ENCODE data around the gene TCTN1.
"Not testable (repeated sequence)": the region's sequence is repeated elsewhere in the genome, so short reads cannot be mapped to it uniquely, and the experiment has no call there.

TCTN1 gene

DNA sequence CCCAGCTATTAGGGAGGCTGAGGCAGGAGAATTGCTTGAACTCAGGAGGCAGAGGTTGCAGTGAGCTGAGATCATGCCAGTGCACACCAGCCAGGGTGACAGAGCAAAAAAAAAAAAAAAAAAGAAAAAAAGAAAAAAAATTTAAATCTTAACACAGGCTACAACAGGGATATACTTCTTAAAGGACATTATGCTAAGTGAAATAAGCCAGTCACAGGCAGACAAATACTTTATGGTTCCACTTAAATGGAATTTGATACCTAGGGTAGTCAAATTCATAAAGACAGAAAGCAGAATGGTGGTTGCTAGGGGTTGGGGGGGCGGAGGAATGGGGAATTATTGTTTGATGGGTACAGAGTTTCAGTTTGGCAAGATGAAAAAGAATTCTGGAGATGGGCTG lies 16.0 kb upstream of the TCTN1 start:
- no peaks in the 10 kb centered on the region for H3K36me3 Mint-ChIP-seq
- peaks cover 16 to 24% of the 10 kb centered on the region in 2 donors for H3K4me1 Mint-ChIP-seq
- no peak overlapping the region for H3K4me3 Mint-ChIP-seq
- no peak for ATAC-seq (replicated peaks)
- H3K27ac Mint-ChIP-seq = no peak overlapping the region
- no peaks in the 10 kb centered on the region for H3K9me3 Mint-ChIP-seq
- no peaks in the 10 kb centered on the region for H3K27me3 Mint-ChIP-seq
- DNase-seq = no peak

DNA sequence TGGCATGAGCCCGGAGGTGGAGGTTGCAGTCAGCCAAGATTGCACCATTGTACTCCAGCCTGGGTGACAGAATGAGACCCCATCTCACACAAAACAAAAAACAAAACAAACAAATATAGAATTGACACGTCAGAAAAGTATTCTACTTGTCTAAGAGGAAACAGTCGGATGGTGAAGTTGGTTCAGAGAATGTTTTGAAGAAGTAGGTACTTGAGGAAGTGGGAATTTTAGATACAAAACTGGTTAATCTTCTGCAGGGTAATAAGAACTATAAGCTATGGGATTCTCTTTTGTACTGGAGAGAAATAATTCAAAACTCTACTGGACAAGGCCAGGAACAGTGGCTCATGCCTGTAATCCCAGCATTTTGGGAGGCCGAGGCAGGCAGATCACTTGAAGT lies 14.6 kb upstream of the TCTN1 start:
- H3K27ac Mint-ChIP-seq = peak overlapping the region; percentile 86
- peaks cover 20 to 34% of the 10 kb centered on the region in 2 donors for H3K4me1 Mint-ChIP-seq
- H3K9me3 Mint-ChIP-seq = peaks cover 0 to 1% of the 10 kb centered on the region in 2 donors
- peak overlapping the region; percentile 30 to 31 for H3K4me3 Mint-ChIP-seq
- no peaks in the 10 kb centered on the region for H3K27me3 Mint-ChIP-seq
- H3K36me3 Mint-ChIP-seq = peaks cover 3 to 4% of the 10 kb centered on the region in 2 donors
- DNase-seq (no peak), ATAC-seq (replicated peaks) (peak; percentile 24 to 44)

GRCh38 chr12:110600254-110600653 lies 13.7 kb upstream of the TCTN1 start:
- ATAC-seq (replicated peaks) (peak in 1 of 2 donors; percentile 33), DNase-seq (no peak)
- peaks cover 26 to 42% of the 10 kb centered on the region in 2 donors for H3K4me1 Mint-ChIP-seq
- H3K27me3 Mint-ChIP-seq = no peaks in the 10 kb centered on the region
- H3K36me3 Mint-ChIP-seq = peaks cover 3 to 4% of the 10 kb centered on the region in 2 donors
- no peak overlapping the region for H3K4me3 Mint-ChIP-seq
- peaks cover 0 to 1% of the 10 kb centered on the region in 2 donors for H3K9me3 Mint-ChIP-seq
- H3K27ac Mint-ChIP-seq = peak overlapping the region; percentile 62

GRCh38 chr12:110602085-110602814 lies 11.7 kb upstream of the TCTN1 start:
- ATAC-seq (replicated peaks) (peak; percentile 48 to 56), DNase-seq (peak; percentile 35)
- Mint-ChIP-seq H3K27ac (peak overlapping the region; percentile 56), H3K4me1 (peaks cover 29 to 53% of the 10 kb centered on the region in 2 donors)
- not testable (repeated sequence) for H3K27me3 Mint-ChIP-seq, H3K36me3 Mint-ChIP-seq, H3K9me3 Mint-ChIP-seq, H3K4me3 Mint-ChIP-seq

DNA sequence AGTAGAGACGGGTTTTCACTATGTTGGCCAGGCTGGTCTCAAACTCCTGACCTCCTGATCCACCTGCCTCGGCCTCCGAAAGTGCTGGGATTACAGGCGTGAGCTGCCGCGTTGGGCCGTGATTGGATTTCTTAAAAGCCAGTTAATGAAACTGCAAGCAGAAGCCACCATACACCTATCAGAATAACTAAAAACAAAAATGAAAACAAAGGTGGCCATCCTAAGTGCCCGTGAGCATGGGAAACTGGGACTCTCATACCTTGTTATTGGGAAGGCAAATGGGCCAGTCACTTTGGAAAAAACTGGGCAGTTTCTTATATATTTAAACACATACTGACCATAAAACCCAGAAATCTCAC lies 7.7 kb upstream of the TCTN1 start:
- ATAC-seq (replicated peaks) = no peak

DNA sequence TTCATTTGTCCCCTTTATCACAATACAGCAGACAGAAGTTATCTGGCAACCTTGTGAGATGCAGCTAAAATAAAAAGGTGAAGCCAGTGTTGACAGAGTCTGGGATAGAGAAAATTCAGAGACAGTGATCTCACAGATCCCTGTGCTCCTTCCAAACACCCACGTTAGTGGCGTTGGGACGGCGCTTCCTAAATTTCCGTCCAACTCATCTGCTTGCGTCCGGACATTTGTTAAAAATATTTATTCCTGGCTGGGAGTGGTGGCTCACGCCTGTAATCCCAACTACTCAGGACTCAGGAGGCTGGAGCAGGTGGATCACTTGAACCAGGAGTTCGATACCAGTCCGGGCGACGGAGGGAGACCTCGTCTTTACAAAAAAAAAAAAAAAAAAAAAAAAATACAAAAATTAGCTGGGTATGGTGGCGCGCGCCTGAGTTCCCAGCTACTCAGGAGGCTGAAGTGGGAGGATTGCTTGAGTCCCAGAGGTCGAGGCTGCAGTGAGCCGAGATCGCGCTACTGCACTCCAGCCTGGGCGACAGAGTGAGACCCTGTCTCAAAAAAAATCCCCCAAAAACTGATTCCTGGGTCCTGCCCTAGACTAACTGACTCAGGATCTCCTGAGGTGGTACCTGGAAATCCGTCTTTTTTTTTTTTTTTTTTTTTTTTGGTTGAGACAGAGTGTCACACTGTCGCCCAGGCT lies 708 bp upstream of the TCTN1 start:
- Mint-ChIP-seq H3K9me3 (no peaks in the 10 kb centered on the region), H3K36me3 (peaks cover 6 to 10% of the 10 kb centered on the region in 2 donors), H3K27ac (peak overlapping the region; percentile 96), H3K4me1 (peaks cover 17 to 82% of the 10 kb centered on the region in 2 donors), H3K27me3 (no peaks in the 10 kb centered on the region), H3K4me3 (peak overlapping the region; percentile 83 to 92)
- no peak for DNase-seq
- ATAC-seq (replicated peaks) = peak in 1 of 2 donors; percentile 0

More for the DNA sequence above, 7.7 kb upstream of the TCTN1 start:
- Mint-ChIP-seq H3K36me3 (peaks cover 3 to 4% of the 10 kb centered on the region in 2 donors), H3K27ac (peak overlapping the region; percentile 82), H3K4me3 (peak overlapping the region; percentile 77 to 79), H3K27me3 (no peaks in the 10 kb centered on the region), H3K9me3 (peaks cover 0 to 1% of the 10 kb centered on the region in 2 donors), H3K4me1 (peaks cover 23 to 71% of the 10 kb centered on the region in 2 donors)
- DNase-seq = no peak

GRCh38 chr12:110615171-110615570 lies 1.2 kb downstream of the TCTN1 start:
- ATAC-seq (replicated peaks) = peak in 1 of 2 donors; percentile 26
- Mint-ChIP-seq H3K4me3 (peak overlapping the region; percentile 57 to 71), H3K36me3 (peaks cover 6 to 10% of the 10 kb centered on the region in 2 donors), H3K4me1 (peaks cover 22 to 78% of the 10 kb centered on the region in 2 donors), H3K27me3 (no peaks in the 10 kb centered on the region), H3K9me3 (no peaks in the 10 kb centered on the region), H3K27ac (peak overlapping the region; percentile 96)
- DNase-seq = no peak

- H3K36me3 Mint-ChIP-seq = peaks cover 6 to 10% of the 10 kb centered on the region in 2 donors
- no peak for DNase-seq
- peaks cover 19 to 75% of the 10 kb centered on the region in 2 donors for H3K4me1 Mint-ChIP-seq
- H3K27me3 Mint-ChIP-seq = no peaks in the 10 kb centered on the region
- H3K4me3 Mint-ChIP-seq = no peak overlapping the region
- no peak for ATAC-seq (replicated peaks)
- H3K9me3 Mint-ChIP-seq = no peaks in the 10 kb centered on the region
- peak overlapping the region; percentile 84 for H3K27ac Mint-ChIP-seq
Measured at GRCh38 chr12:110616471-110617115, 2.7 kb downstream of the TCTN1 start.

- peaks cover 30 to 90% of the 10 kb centered on the region in 2 donors for H3K4me1 Mint-ChIP-seq
- H3K27ac Mint-ChIP-seq = peak overlapping the region; percentile 96
- ATAC-seq (replicated peaks) (peak; percentile 87 to 91), DNase-seq (peak; percentile 68)
- peaks cover 11 to 17% of the 10 kb centered on the region in 2 donors for H3K36me3 Mint-ChIP-seq
- peaks cover 0 to 2% of the 10 kb centered on the region in 2 donors for H3K9me3 Mint-ChIP-seq
- H3K4me3 Mint-ChIP-seq = peak overlapping the region; percentile 71 to 72
- no peaks in the 10 kb centered on the region for H3K27me3 Mint-ChIP-seq
Measured at GRCh38 chr12:110619534-110619953, 5.6 kb downstream of the TCTN1 start.

- Mint-ChIP-seq H3K4me3 (no peak overlapping the region), H3K36me3 (peaks cover 7 to 16% of the 10 kb centered on the region in 2 donors), H3K4me1 (peaks cover 24 to 81% of the 10 kb centered on the region in 2 donors), H3K27ac (peak overlapping the region; percentile 48), H3K9me3 (peaks cover 2 to 3% of the 10 kb centered on the region in 2 donors), H3K27me3 (no peaks in the 10 kb centered on the region)
- no peak for ATAC-seq (replicated peaks)
- no peak for DNase-seq
Measured at GRCh38 chr12:110622582-110622981, 8.7 kb downstream of the TCTN1 start.

DNA sequence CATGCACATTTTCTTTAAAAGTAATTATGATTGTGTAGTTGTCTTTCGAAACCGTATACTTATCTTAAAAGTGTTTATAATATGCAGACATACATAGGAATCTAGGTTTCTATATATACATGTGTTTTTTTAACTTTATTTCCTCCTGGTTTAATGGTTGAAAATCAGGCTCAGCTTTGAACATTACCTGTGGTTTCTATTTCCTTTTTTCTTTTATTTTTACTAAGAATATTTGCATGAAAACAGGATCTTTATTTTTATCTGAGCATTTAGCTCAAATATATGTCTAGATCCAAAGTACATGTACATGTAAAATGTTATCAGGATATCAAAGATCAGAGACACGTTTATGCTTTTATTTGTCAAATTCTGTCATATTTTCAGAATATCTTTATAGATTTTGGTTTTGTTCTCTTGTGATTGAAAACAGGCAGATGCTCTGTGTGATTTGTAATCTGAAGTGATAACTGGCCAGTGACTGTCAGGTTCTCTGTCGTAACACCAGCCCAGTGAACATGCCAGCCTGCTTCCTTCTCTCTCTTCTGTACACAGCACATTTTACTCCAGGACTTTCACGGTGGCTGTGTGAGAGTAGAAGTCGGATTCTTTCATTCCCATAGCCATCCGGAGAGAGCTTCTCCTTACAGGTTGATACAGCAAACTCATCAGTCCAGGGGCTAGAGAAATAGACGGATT lies 13.7 kb downstream of the TCTN1 start:
- Mint-ChIP-seq H3K27me3 (no peaks in the 10 kb centered on the region), H3K27ac (peak overlapping the region; percentile 93), H3K9me3 (peaks cover 0 to 3% of the 10 kb centered on the region in 2 donors), H3K4me3 (peak overlapping the region; percentile 64 to 72), H3K36me3 (peaks cover 22 to 31% of the 10 kb centered on the region in 2 donors), H3K4me1 (peaks cover 28 to 68% of the 10 kb centered on the region in 2 donors)
- no peak for DNase-seq
- peak; percentile 70 to 75 for ATAC-seq (replicated peaks)

DNA sequence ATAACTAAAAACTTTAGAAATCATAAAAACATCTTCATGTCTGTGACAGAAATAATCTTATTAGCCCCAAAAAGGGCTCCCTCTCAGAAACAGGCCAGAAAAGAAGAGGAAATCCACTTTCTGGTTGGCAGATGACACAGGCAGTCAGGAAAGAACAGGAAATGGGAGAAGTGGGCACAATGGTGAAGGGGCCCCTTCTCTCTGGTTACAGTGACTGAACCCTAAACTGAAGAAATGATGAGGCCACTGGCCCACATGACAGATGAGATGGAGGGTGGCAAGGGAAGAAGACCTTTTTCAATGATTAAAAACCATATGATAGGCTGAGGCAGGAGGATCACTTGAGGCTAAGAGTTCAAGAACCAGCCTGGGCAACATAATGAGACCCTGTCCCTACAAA lies 21.1 kb downstream of the TCTN1 start:
- no peaks in the 10 kb centered on the region for H3K27me3 Mint-ChIP-seq
- peak overlapping the region; percentile 91 for H3K27ac Mint-ChIP-seq
- no peak for DNase-seq
- H3K4me3 Mint-ChIP-seq = no peak overlapping the region
- peaks cover 0 to 3% of the 10 kb centered on the region in 2 donors for H3K9me3 Mint-ChIP-seq
- H3K4me1 Mint-ChIP-seq = peaks cover 62 to 81% of the 10 kb centered on the region in 2 donors
- peaks cover 18 to 47% of the 10 kb centered on the region in 2 donors for H3K36me3 Mint-ChIP-seq
- ATAC-seq (replicated peaks) = no peak

- Mint-ChIP-seq H3K27ac (peak overlapping the region; percentile 96), H3K4me1 (peaks cover 70 to 96% of the 10 kb centered on the region in 2 donors), H3K4me3 (peak overlapping the region; percentile 36 to 50), H3K9me3 (peaks cover 0 to 3% of the 10 kb centered on the region in 2 donors), H3K27me3 (no peaks in the 10 kb centered on the region), H3K36me3 (peaks cover 21 to 49% of the 10 kb centered on the region in 2 donors)
- peak; percentile 77 to 84 for ATAC-seq (replicated peaks)
- peak; percentile 63 for DNase-seq
Measured at GRCh38 chr12:110636516-110636915, 22.6 kb downstream of the TCTN1 start.

All from stimulated activated naive B cell treated with anti-CD40 and anti-IgM and Interleukin-4, amounts not matched to agents 10 μg/mL and 1 μg/mL and 100 μg/mL, for 72 hours (primary cell).